ENCODE data around the gene SLC49A3. TPM values are rescaled to one million over a fixed set of nuclear protein-coding genes. Genes with fewer than 3 reads are reported as not detected.

Gene SLC49A3
- total RNA-seq, 1 experiment from 2014 or later, result 5.5 TPM

DNA sequence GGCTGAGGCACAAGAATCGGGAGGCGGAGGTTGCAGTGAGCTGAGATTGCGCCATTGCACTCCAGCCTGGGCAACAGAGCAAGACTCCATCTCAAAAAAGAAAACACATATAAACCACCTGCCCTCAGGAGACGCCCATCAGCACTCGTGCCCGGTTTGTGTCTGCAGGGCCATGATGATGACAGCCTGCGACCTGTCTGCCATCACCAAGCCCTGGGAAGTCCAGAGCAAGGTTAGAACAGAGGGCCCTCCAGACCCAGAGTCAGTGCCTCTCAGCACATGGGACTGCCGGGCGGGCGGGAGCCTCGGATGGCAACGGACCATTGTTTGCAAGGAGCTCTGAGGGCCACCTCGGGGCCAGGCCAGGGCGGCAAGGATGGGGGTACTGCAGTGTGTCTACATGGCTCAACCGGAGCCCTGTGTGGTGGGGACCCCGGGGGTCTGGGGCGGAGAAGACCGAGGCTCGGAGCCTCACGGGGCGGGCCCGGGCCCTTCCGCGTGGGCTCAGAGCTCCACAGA is 24.2 kb downstream of the SLC49A3 start:
- no peak for TF ChIP-seq YY1 (IDR thresholded peaks at IDR 0.05; ENCODE audit: extremely low read depth, insufficient replicate concordance, low read depth, low read length)
- TF ChIP-seq, protein P1, sequence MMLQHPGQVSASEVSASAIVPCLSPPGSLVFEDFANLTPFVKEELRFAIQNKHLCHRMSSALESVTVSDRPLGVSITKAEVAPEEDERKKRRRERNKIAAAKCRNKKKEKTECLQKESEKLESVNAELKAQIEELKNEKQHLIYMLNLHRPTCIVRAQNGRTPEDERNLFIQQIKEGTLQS (IDR thresholded peaks at IDR 0.05), result no peak
- TF ChIP-seq SRF (IDR thresholded peaks at IDR 0.05; ENCODE audit: low read depth), result no peak
- no peak for TF ChIP-seq ZNF274 (IDR thresholded peaks at IDR 0.05; ENCODE audit: low read depth, low read length)
- TF ChIP-seq EZH2phosphoT487 (IDR thresholded peaks at IDR 0.05; ENCODE audit: borderline replicate concordance), result no peak
- TF ChIP-seq CEBPB (IDR thresholded peaks at IDR 0.05; ENCODE audit: low read depth), result no peak
- no peak for TF ChIP-seq POLR2AphosphoS5 (IDR thresholded peaks at IDR 0.05; ENCODE audit: low read depth, low read length)
- TF ChIP-seq, protein P2, sequence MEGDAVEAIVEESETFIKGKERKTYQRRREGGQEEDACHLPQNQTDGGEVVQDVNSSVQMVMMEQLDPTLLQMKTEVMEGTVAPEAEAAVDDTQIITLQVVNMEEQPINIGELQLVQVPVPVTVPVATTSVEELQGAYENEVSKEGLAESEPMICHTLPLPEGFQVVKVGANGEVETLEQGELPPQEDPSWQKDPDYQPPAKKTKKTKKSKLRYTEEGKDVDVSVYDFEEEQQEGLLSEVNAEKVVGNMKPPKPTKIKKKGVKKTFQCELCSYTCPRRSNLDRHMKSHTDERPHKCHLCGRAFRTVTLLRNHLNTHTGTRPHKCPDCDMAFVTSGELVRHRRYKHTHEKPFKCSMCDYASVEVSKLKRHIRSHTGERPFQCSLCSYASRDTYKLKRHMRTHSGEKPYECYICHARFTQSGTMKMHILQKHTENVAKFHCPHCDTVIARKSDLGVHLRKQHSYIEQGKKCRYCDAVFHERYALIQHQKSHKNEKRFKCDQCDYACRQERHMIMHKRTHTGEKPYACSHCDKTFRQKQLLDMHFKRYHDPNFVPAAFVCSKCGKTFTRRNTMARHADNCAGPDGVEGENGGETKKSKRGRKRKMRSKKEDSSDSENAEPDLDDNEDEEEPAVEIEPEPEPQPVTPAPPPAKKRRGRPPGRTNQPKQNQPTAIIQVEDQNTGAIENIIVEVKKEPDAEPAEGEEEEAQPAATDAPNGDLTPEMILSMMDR (IDR thresholded peaks at IDR 0.05 in 2 of 3, conservative IDR thresholded peaks at IDR 0.05 in 1 of 3; ENCODE audit: borderline replicate concordance in 1 of 3, insufficient read depth in 1 of 3, low read depth in 2 of 3, low read length in 2 of 3), result no peak
- TF ChIP-seq EZH2 (IDR thresholded peaks at IDR 0.05), result no peak
- no peak for TF ChIP-seq TCF7L2 (IDR thresholded peaks at IDR 0.05; ENCODE audit: borderline replicate concordance, extremely low read depth, insufficient read depth, insufficient read length)
- TF ChIP-seq RAD21 (IDR thresholded peaks at IDR 0.05; ENCODE audit: low read depth), result no peak
- TF ChIP-seq FOSL1 (IDR thresholded peaks at IDR 0.05; ENCODE audit: low read depth), result no peak
- no peak for TF ChIP-seq ZFX (IDR thresholded peaks at IDR 0.05)
- TF ChIP-seq SP1 (IDR thresholded peaks at IDR 0.05; ENCODE audit: low read depth), result no peak
- TF ChIP-seq SIN3A (IDR thresholded peaks at IDR 0.05; ENCODE audit: low read depth), result no peak
- TF ChIP-seq CBX3 (IDR thresholded peaks at IDR 0.05; ENCODE audit: low read depth), result no peak
- TF ChIP-seq ELF1 (IDR thresholded peaks at IDR 0.05; ENCODE audit: borderline replicate concordance, low read depth), result no peak
- no peak for DNase-seq (ENCODE audit: low read depth, low spot score)
- Histone ChIP-seq H2AFZ (ENCODE audit: low read depth, low read length, poor library complexity, severe bottlenecking) (no peak overlapping the region), H3K4me3 (replicated peaks in 1 of 2; ENCODE audit: low read depth in 1 of 2, low read length in 2 of 2) (no peak overlapping the region), H4K20me1 (ENCODE audit: insufficient read depth) (no peaks in the 10 kb centered on the region), H3K36me3 (ENCODE audit: control insufficient read depth in 1 of 2, insufficient read depth in 2 of 2, low read length in 2 of 2) (no peaks in the 10 kb centered on the region), H3K27ac (ENCODE audit: low read depth, low read length) (no peak overlapping the region), H3K9ac (ENCODE audit: low read length) (no peak overlapping the region), H3K4me1 (ENCODE audit: control insufficient read depth in 1 of 2, insufficient read depth in 2 of 2, low read length in 2 of 2) (no peaks in the 10 kb centered on the region), H3K4me2 (ENCODE audit: low read length) (no peak overlapping the region), H3K79me2 (ENCODE audit: insufficient read depth, low read length) (no peaks in the 10 kb centered on the region), H3K9me2 (ENCODE audit: insufficient read depth) (no peaks in the 10 kb centered on the region), H3K9me3 (ENCODE audit: control insufficient read depth in 1 of 2, insufficient read depth in 1 of 2, low read depth in 1 of 2, low read length in 2 of 2) (no peaks in the 10 kb centered on the region), H3K27me3 (ENCODE audit: insufficient read depth, low read length) (no peaks in the 10 kb centered on the region)
- intact Hi-C loops (cut with micrococcal nuclease), result no loop called here
- ATAC-seq, result no peak
- ChIA-PET RAD21 (ENCODE audit: low non-redundant PET in 1 of 2, low total read pairs in 2 of 2, uncharacterized antibody in 2 of 2, unreplicated experiment in 2 of 2) (no interaction called here), CTCF (no interaction called here), POLR2A (no interaction called here)
- BruUV-seq (replicated peaks), result no TSS peak

Measured in HCT116 (cell line).